Activated T-cell treated with anti-CD3 and anti-CD28 coated beads, Interleukin-2, amount 50 U/mL, for 24 hours (primary cell): ENCODE data around the gene SSU72.

Experiments used
- DNase-seq: peaks from one replicate; pipeline ENCODE4 v3.0.0-alpha.2; 2020
- H3K27ac Mint-ChIP-seq: 2 replicates; pipeline ENCODE4 v1.8.0; 2020; ENCODE audit warnings: mild to moderate bottlenecking, mixed read lengths
- H3K27me3 Mint-ChIP-seq: 2 replicates; pipeline ENCODE4 v1.8.0; 2020; ENCODE audit warnings: mixed read lengths
- H3K36me3 Mint-ChIP-seq: 2 replicates; pipeline ENCODE4 v1.8.0; 2020; ENCODE audit warnings: low read depth, mixed read lengths
- H3K4me1 Mint-ChIP-seq: 2 replicates; pipeline ENCODE4 v1.8.0; 2020; ENCODE audit warnings: low read depth, mixed read lengths
- H3K4me3 Mint-ChIP-seq: 2 replicates; pipeline ENCODE4 v1.8.0; 2020; ENCODE audit warnings: mild to moderate bottlenecking, moderate library complexity, mixed read lengths
- H3K9me3 Mint-ChIP-seq: 2 replicates; pipeline ENCODE4 v1.8.0; 2020; ENCODE audit warnings: mixed read lengths

Gene SSU72

GRCh38 chr1:1551524-1552262 is 23.0 kb downstream of the SSU72 start:
- Mint-ChIP-seq H3K36me3 (peaks cover 40% of the 10 kb centered on the region), H3K27ac (peak overlapping the region; percentile 52), H3K9me3 (no peaks in the 10 kb centered on the region), H3K4me3 (no peak overlapping the region), H3K4me1 (peaks cover 12% of the 10 kb centered on the region), H3K27me3 (no peaks in the 10 kb centered on the region)
- no peak for DNase-seq

DNA sequence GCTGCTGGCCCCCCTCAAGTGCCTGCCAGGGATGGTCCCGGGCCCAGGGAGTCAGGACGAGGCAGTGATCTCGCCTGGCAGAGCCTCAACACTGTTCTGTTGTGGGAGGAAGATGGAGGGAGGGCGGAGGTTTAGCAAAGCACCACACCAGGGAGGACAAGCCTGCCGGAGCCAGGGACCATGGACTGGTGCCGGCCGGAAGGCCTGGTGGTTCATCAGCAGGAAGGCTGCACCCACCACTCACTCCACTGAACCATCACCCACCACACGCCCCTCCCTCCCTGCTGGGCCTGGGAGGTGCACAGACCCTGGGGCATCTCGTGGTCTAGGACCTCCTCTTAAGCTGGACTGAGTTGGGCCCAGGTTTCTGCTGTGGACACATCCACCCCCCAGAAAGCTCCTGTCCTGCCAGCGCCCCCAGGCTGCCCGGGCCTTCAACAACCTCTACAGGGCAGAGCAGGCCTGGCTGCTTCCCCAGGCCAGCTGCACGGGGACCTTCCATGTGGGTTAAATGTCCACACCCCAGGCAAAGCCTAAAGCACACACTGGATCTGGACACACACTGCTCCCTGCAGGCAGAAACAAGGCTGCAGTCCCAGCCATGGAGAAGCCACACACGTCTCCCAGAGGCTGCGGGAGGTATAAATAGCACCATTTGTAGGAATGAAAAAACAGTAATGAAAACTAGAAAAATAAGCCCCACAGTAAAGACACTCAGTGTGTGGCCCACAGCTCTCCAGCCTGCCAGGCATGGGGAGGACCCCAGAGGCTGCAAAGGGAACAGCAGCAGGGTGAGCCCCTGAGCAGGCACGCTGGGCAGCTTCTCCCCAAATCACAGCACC is 23.9 kb downstream of the SSU72 start:
- Mint-ChIP-seq H3K27ac (no peak overlapping the region), H3K27me3 (no peaks in the 10 kb centered on the region), H3K4me1 (peaks cover 12% of the 10 kb centered on the region), H3K4me3 (no peak overlapping the region), H3K9me3 (no peaks in the 10 kb centered on the region), H3K36me3 (peaks cover 38% of the 10 kb centered on the region)
- no peak for DNase-seq

DNA sequence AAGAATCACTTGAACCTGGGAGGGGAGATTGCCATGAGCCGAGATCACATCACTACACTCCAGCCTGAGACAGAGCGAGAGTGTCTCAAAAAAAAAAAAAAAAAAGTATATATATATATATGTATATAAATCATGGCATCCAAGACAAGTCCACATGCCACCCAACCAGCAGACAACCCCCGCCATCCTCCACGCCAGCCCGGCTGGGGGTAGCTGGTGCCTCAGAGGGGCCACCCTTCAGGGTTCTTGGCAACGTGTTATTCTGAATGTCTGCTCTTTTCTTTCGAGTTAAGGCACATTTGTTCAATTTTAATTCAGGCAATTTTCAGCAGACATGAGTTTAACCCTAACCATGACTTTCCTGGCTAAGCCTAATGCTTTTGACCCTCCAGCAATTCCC is 24.6 kb downstream of the SSU72 start:
- Mint-ChIP-seq H3K9me3 (no peaks in the 10 kb centered on the region), H3K27ac (no peak overlapping the region), H3K36me3 (peaks cover 37% of the 10 kb centered on the region), H3K27me3 (no peaks in the 10 kb centered on the region), H3K4me3 (no peak overlapping the region), H3K4me1 (peaks cover 9% of the 10 kb centered on the region)
- no peak for DNase-seq

- peak overlapping the region; percentile 33 for H3K27ac Mint-ChIP-seq
- no peaks in the 10 kb centered on the region for H3K27me3 Mint-ChIP-seq
- no peak overlapping the region for H3K4me3 Mint-ChIP-seq
- H3K9me3 Mint-ChIP-seq = no peaks in the 10 kb centered on the region
- H3K4me1 Mint-ChIP-seq = peaks cover 2% of the 10 kb centered on the region
- peaks cover 39% of the 10 kb centered on the region for H3K36me3 Mint-ChIP-seq
- no peak for DNase-seq
These were observed 26.1 kb downstream of the SSU72 start for GRCh38 chr1:1548591-1548990.

- Mint-ChIP-seq H3K4me3 (no peak overlapping the region), H3K27me3 (no peaks in the 10 kb centered on the region), H3K27ac (no peak overlapping the region)
These were observed 27.2 kb downstream of the SSU72 start for GRCh38 chr1:1547476-1547875.

GRCh38 chr1:1547011-1547410 is 27.7 kb downstream of the SSU72 start:
- Mint-ChIP-seq H3K4me1 (peaks cover 2% of the 10 kb centered on the region), H3K27me3 (no peaks in the 10 kb centered on the region), H3K36me3 (peaks cover 50% of the 10 kb centered on the region), H3K27ac (no peak overlapping the region), H3K4me3 (no peak overlapping the region), H3K9me3 (no peaks in the 10 kb centered on the region)
- DNase-seq = no peak

More at GRCh38 chr1:1547476-1547875, 27.2 kb downstream of the SSU72 start:
- no peak for DNase-seq
- Mint-ChIP-seq H3K36me3 (peaks cover 49% of the 10 kb centered on the region), H3K9me3 (no peaks in the 10 kb centered on the region), H3K4me1 (peaks cover 2% of the 10 kb centered on the region)

- Mint-ChIP-seq H3K27ac (no peak overlapping the region), H3K9me3 (no peaks in the 10 kb centered on the region), H3K4me3 (no peak overlapping the region), H3K36me3 (peaks cover 53% of the 10 kb centered on the region), H3K4me1 (no peaks in the 10 kb centered on the region), H3K27me3 (no peaks in the 10 kb centered on the region)
- DNase-seq = no peak
These were observed 28.5 kb downstream of the SSU72 start for GRCh38 chr1:1545946-1546737.

DNA sequence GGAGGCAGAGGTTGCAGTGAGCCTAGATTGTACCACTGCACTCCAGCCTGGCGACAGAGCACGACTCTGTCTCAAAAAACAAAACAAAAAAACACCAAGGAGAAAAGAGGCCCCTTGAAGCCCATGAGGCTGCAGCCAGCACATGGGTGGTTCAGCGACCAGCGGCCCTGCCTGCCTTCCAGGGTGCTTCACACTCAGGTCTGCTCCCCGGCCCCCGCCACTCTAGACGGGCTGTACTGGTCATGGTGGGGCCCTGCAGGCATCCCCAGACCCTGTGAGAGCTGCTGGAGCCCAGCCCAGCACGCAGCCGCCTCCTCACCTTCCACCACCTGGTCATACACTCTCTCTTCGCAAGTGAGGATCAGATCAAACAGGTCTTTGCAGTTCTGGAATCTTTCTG is 30.1 kb downstream of the SSU72 start:
- Mint-ChIP-seq H3K4me3 (no peak overlapping the region), H3K27me3 (no peaks in the 10 kb centered on the region), H3K9me3 (no peaks in the 10 kb centered on the region), H3K36me3 (peaks cover 53% of the 10 kb centered on the region), H3K27ac (peak overlapping the region; percentile 27), H3K4me1 (peaks cover under 1% of the 10 kb centered on the region)
- DNase-seq = no peak

DNA sequence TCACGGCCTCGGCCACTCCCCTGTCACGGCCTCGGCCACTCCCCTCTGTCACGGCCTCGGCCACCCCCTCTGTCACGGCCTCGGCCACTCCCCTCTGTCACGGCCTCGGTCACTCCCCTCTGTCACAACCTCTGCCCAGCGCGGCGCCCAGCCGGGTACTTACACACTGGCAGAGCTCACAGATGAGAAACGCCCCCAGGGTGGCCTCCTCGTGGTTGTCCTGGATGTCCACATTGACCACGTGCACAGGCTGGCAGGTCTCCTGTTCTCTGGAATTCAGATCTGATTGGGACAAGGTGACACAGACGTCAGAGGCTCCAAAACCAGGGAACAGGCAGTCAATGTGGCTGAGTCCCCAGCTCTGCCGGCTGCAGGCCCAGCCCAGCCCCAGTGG is 31.0 kb downstream of the SSU72 start:
- peaks cover 2% of the 10 kb centered on the region for H3K4me1 Mint-ChIP-seq
- peaks cover 51% of the 10 kb centered on the region for H3K36me3 Mint-ChIP-seq
- H3K4me3 Mint-ChIP-seq = no peak overlapping the region
- no peaks in the 10 kb centered on the region for H3K9me3 Mint-ChIP-seq
- DNase-seq = no peak
- no peaks in the 10 kb centered on the region for H3K27me3 Mint-ChIP-seq
- H3K27ac Mint-ChIP-seq = no peak overlapping the region

DNA sequence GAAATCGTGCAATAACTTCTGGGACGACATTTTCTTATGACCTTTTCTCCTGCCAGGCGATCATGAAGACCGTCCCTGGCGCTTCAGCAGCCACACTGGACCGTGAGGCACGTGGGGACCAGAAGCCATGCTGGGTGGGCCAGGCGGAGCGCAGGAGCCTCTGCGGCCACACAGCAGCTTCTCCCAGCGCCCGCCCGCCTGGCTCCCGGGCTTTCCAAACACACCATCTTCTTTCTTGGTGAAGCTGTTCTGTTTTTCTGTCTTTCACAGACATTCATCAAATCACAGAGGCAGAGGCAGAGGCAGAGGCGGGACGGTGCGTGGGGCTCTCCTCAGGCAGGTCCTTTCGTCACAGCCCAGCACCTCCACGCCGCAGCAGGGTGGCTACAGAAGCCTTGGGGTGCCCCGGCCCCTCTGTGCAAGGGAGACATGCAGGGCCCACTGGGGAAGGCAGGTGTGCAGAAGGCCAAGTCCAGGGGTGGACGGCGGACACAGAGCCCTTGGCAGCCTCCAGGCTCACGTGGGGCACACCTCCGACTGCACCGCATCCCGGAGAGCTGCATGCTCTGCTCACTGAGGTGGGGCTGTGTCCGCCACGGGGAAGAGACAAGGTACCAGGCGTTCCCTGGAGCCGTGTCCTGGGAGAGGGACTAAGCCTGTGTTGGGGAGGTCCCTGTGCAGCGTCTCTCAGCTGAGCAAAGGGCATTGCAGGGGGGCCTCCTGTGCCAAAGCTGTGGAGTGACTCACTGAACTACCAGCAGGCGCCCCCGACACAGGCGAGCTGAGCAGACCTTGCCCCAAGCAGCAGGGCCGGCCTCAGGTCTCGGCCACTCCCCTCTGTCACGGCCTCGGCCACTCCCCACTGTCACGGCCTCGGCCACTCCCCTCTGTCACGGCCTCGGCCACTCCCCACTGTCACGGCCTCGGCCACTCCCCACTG is 31.6 kb downstream of the SSU72 start:
- H3K27ac Mint-ChIP-seq = peak overlapping the region; percentile 33
- H3K4me3 Mint-ChIP-seq = no peak overlapping the region
- no peak for DNase-seq
- H3K9me3 Mint-ChIP-seq = no peaks in the 10 kb centered on the region
- no peaks in the 10 kb centered on the region for H3K27me3 Mint-ChIP-seq
- peaks cover 49% of the 10 kb centered on the region for H3K36me3 Mint-ChIP-seq
- H3K4me1 Mint-ChIP-seq = peaks cover 3% of the 10 kb centered on the region

- Mint-ChIP-seq H3K4me3 (no peak overlapping the region), H3K9me3 (no peaks in the 10 kb centered on the region), H3K27me3 (no peaks in the 10 kb centered on the region), H3K27ac (peak overlapping the region; percentile 52), H3K36me3 (peaks cover 42% of the 10 kb centered on the region), H3K4me1 (peaks cover 3% of the 10 kb centered on the region)
- DNase-seq = no peak
These were observed 32.5 kb downstream of the SSU72 start for GRCh38 chr1:1541956-1542765.

DNA sequence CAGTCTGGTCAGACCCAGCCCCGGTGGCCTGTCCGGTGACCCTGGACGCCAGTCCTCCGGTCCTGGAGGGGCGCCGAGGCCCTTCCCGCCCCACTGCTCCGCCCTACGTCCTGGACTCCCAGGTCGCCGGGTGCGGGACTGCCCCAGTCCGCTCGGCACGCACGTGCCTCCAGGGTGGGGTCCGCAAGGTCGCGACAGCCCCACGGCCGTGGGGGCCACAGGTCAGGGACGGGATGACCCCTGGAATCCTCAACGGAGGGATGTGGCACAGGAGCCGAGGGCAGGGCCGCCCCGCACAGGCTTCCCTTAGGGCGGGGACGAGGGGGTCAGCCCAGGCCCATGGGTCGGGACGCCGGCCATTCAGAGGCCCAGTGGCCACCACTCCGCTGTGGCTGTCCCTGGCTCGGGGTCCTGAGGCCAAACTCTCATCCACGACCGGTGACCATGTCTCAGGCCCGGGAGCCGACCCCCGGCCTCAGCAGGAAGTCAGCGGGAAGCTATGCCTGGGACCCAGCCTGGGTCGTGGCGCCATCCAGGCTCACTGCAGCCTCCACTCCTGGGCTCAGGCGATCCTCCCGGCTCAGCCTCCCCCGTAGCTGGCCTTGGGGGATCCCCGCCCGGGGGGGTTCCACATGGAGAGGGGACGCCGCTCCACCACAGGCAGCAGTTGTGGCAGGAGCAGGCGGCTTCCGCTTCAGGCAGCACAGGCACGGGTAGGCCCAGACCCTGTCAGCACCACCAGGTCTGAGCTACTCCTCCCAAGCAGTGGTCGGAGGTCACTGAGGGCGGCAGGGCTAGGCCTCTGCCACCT is 33.6 kb downstream of the SSU72 start:
- H3K36me3 Mint-ChIP-seq = peaks cover 38% of the 10 kb centered on the region
- no peaks in the 10 kb centered on the region for H3K27me3 Mint-ChIP-seq
- no peaks in the 10 kb centered on the region for H3K9me3 Mint-ChIP-seq
- H3K4me3 Mint-ChIP-seq = peak overlapping the region; percentile 18
- no peak for DNase-seq
- peaks cover 3% of the 10 kb centered on the region for H3K4me1 Mint-ChIP-seq
- peak overlapping the region; percentile 52 for H3K27ac Mint-ChIP-seq
